H1 (cell line): ENCODE data around the gene OGFOD1. TPM values are rescaled to one million over a fixed set of nuclear protein-coding genes. Genes with fewer than 3 reads are reported as not detected.

Experiments
- JUN ChIP-seq: IDR thresholded peaks from 2 replicates; pipeline ENCODE4 v1.6.1; 2011; ENCODE audit warnings: low read depth, mild to moderate bottlenecking, improper control_type of control experiment, low read length
- MAFK ChIP-seq: IDR thresholded peaks from 2 replicates; pipeline ENCODE4 v1.6.1; 2012; ENCODE audit warnings: low read depth, mild to moderate bottlenecking, improper control_type of control experiment, low read length
- POLR2AphosphoS5 ChIP-seq: IDR thresholded peaks from 2 replicates; pipeline ENCODE4 v1.6.1; 2011; ENCODE audit warnings: low read depth, low read length
- SRF ChIP-seq: IDR thresholded peaks from 2 replicates; pipeline ENCODE4 v1.6.1; 2011; ENCODE audit warnings: mild to moderate bottlenecking, low read depth, low read length, moderate library complexity
- TAF7 ChIP-seq: optimal IDR thresholded peaks from 2 replicates; pipeline ENCODE3; 2011; ENCODE audit warnings: low read depth, mild to moderate bottlenecking, inconsistent platforms, low read length, moderate library complexity, borderline replicate concordance
- TCF12 ChIP-seq: IDR thresholded peaks from 2 replicates; pipeline ENCODE4 v1.6.1; 2011; ENCODE audit warnings: low read depth, mild to moderate bottlenecking, low read length
- polyA plus RNA-seq, 7 experiments: library from polyadenylated mRNA; depleted of rRNA in 3 of 7; stranded (reverse) in 5 of 7; unstranded in 2 of 7; fragments of >200 nt in 5 of 7; fragments of 200-250 nt in 2 of 7; gene quantifications; 1 replicate in 5 of 7; 2 replicates in 1 of 7; 4 replicates in 1 of 7; pipeline versions ENCODE4 v1.2.1 to v1.2.3, GENCODE V29; 2011 to 2013; ENCODE audit warnings: missing spikeins in 2 of 7, mixed read lengths in 2 of 7
- total RNA-seq: library from RNA; stranded (reverse); fragmentation: NEBNext Ultra II Directional; extraction: Animal tissue kit (Norgen Biotek cat#: 25700); gene quantifications from 2 replicates; pipeline ENCODE4 v1.2.1, GENCODE V29; 2021

Gene OGFOD1
- total and polyA plus RNA-seq, 2 of the 8 experiments (the other 6 are each of a cell fraction or from before 2014, with no cell fraction given), result 24.6 to 61.4 TPM

GRCh38 chr16:56417138-56417537 lies 34.2 kb upstream of the OGFOD1 start (continued):
- TF ChIP-seq TAF7, result no peak
- TF ChIP-seq TCF12, result no peak
- TF ChIP-seq POLR2AphosphoS5, result no peak
- TF ChIP-seq SRF, result no peak
- no peak for TF ChIP-seq JUN
- TF ChIP-seq MAFK, result no peak
